AG04449 (cell line): ENCODE data around the gene ANKRD40.

Experiments used
- CTCF ChIA-PET: fragments of 350-600 bp; formaldehyde crosslinking; extraction: SDS; loops from one replicate; lab custom pipeline; 2021; ENCODE audit warnings: antibody characterized with exemption; lab: Yijun Ruan, JAX
- POLR2A ChIA-PET: fragments of 400-600, 350-600 bp; formaldehyde crosslinking; extraction: SDS; loops from one replicate; lab custom pipeline; 2020; ENCODE audit warnings: antibody characterized with exemption, inconsistent platforms; lab: Yijun Ruan, JAX
- DNase-seq: peaks from one replicate; pipeline ENCODE4 v3.0.0-alpha.2; 2010; ENCODE audit warnings: low read depth, low spot score
- H3K4me3 ChIP-seq: 2 replicates; pipeline ENCODE4 v1.5.1; 2011; ENCODE audit warnings: low read depth, mild to moderate bottlenecking, control low read depth, low read length
- CTCF ChIP-seq: IDR thresholded peaks from one replicate; pipeline ENCODE4 v1.5.1; 2011; ENCODE audit warnings: mild to moderate bottlenecking, moderate library complexity, low read length, control low read depth, inconsistent platforms; ENCODE audit not compliant: insufficient read depth; ENCODE audit errors: missing control alignments

ANKRD40 gene

GRCh38 chr17:50657054-50657453 is 50.7 kb downstream of the ANKRD40 start:
- no peak for TF ChIP-seq CTCF
- ChIA-PET POLR2A (no interaction called here), CTCF (no interaction called here)
- no peak for DNase-seq
- no peak overlapping the region for H3K4me3 ChIP-seq

- DNase-seq = no peak
- no peak overlapping the region for H3K4me3 ChIP-seq
- POLR2A ChIA-PET = no interaction called here
- no peak for TF ChIP-seq CTCF
- CTCF ChIA-PET = no interaction called here
Measured at GRCh38 chr17:50656509-50656908, 51.2 kb downstream of the ANKRD40 start.

GRCh38 chr17:50653738-50654137 is 54.0 kb downstream of the ANKRD40 start:
- DNase-seq = no peak
- TF ChIP-seq CTCF = no peak
- H3K4me3 ChIP-seq = no peak overlapping the region
- ChIA-PET CTCF (interaction anchor here (0.9 to 4.8 kb wide), 4 partner anchors 15 to 42 kb away, joined by 3 to 21 read pairs (median 4); no protein-coding TSS in a partner anchor), POLR2A (no interaction called here)

- no peak overlapping the region for H3K4me3 ChIP-seq
- DNase-seq = no peak
- ChIA-PET POLR2A (interaction anchor here (0.6 to 0.8 kb wide), 2 partner anchors 13 to 126 kb away, joined by 3 read pairs; no protein-coding TSS in a partner anchor), CTCF (interaction anchor here (1.0 to 4.8 kb wide), 5 partner anchors 9 to 24 kb away, joined by 3 to 21 read pairs (median 5); no protein-coding TSS in a partner anchor)
- TF ChIP-seq CTCF = no peak
Measured at GRCh38 chr17:50651661-50652060, 56.1 kb downstream of the ANKRD40 start.

GRCh38 chr17:50649042-50649908 is 58.4 kb downstream of the ANKRD40 start:
- DNase-seq = no peak
- CTCF ChIA-PET = interaction anchor here (1.0 to 2.3 kb wide), 7 partner anchors 8 to 134 kb away, joined by 3 to 8 read pairs (median 3); no protein-coding TSS in a partner anchor
- POLR2A ChIA-PET = no interaction called here
- no peak overlapping the region for H3K4me3 ChIP-seq
- no peak for TF ChIP-seq CTCF

- H3K4me3 ChIP-seq = no peak overlapping the region
- ChIA-PET POLR2A (no interaction called here), CTCF (interaction anchor here (2.8 kb wide), 1 partner anchor 21 kb away, joined by 13 read pairs; no protein-coding TSS in a partner anchor)
- no peak for DNase-seq
- TF ChIP-seq CTCF = no peak
Measured at GRCh38 chr17:50647187-50647586, 60.5 kb downstream of the ANKRD40 start.
